Mesenchymal stem cell (in vitro differentiated cells and primary cell): ENCODE results near the gene BMI1.

Experiments
- DNase-seq: peaks from one replicate; pipeline ENCODE4 v3.0.0-alpha.2; 2013
- H2AFZ ChIP-seq: one replicate; pipeline ENCODE4 v1.6.1; 2013; ENCODE audit warnings: low read depth, mild to moderate bottlenecking, control low read depth, inconsistent platforms, low read length, moderate library complexity
- H2AK5ac ChIP-seq: 2 replicates; pipeline ENCODE4 v1.6.1; 2013; ENCODE audit warnings: low read length, moderate library complexity, mild to moderate bottlenecking, inconsistent platforms; ENCODE audit not compliant: severe bottlenecking
- H2BK120ac ChIP-seq: one replicate; pipeline ENCODE4 v1.6.1; 2013; ENCODE audit warnings: low read depth, mild to moderate bottlenecking, inconsistent platforms, low read length, moderate library complexity
- H2BK12ac ChIP-seq, 2 experiments: one replicate each; pipeline ENCODE4 v1.6.1; 2013; ENCODE audit warnings: inconsistent platforms in 2 of 2, low read length in 2 of 2, mild to moderate bottlenecking in 2 of 2, moderate library complexity in 2 of 2, control low read depth in 1 of 2
- H2BK15ac ChIP-seq: one replicate; pipeline ENCODE4 v1.6.1; 2013; ENCODE audit warnings: mild to moderate bottlenecking, low read depth, inconsistent platforms; ENCODE audit not compliant: poor library complexity, severe bottlenecking
- H2BK5ac ChIP-seq: 2 replicates; pipeline ENCODE4 v1.6.1; 2013; ENCODE audit warnings: low read depth, mild to moderate bottlenecking, low read length, control low read depth, inconsistent platforms; ENCODE audit not compliant: poor library complexity, severe bottlenecking
- H3K14ac ChIP-seq, 2 experiments: one replicate each; pipeline ENCODE4 v1.6.1; 2013; ENCODE audit warnings: inconsistent platforms in 2 of 2, low read length in 2 of 2, control low read depth in 1 of 2, mild to moderate bottlenecking in 1 of 2, moderate library complexity in 1 of 2
- H3K18ac ChIP-seq, 2 experiments: one replicate each; pipeline ENCODE4 v1.6.1; 2013; ENCODE audit warnings: inconsistent platforms in 2 of 2, low read length in 2 of 2, control low read depth in 1 of 2, low read depth in 1 of 2, mild to moderate bottlenecking in 1 of 2
- H3K23ac ChIP-seq, 2 experiments: one replicate each; pipeline ENCODE4 v1.6.1; 2013; ENCODE audit warnings: inconsistent platforms in 2 of 2, low read length in 2 of 2, mild to moderate bottlenecking in 2 of 2, moderate library complexity in 2 of 2, control low read depth in 1 of 2
- H3K27ac ChIP-seq: 2 replicates; pipeline ENCODE4 v1.5.1; 2013; ENCODE audit warnings: mild to moderate bottlenecking, moderate library complexity, low read length, control low read depth, inconsistent platforms; ENCODE audit not compliant: poor library complexity, severe bottlenecking
- H3K27me3 ChIP-seq, 2 experiments: 2 replicates each; pipeline versions ENCODE4 v1.6.1 to v1.7.0; 2013; ENCODE audit warnings: low read length in 2 of 2, mild to moderate bottlenecking in 2 of 2, moderate library complexity in 2 of 2, control low read depth in 1 of 2, inconsistent platforms in 1 of 2; ENCODE audit not compliant: control insufficient read depth in 1 of 2, insufficient read depth in 1 of 2
- H3K36me3 ChIP-seq, 2 experiments: 2 replicates each; pipeline versions ENCODE4 v1.6.1 to v1.7.0; 2013; ENCODE audit warnings: low read length in 2 of 2, control low read depth in 1 of 2, inconsistent platforms in 1 of 2, low read depth in 1 of 2, mild to moderate bottlenecking in 1 of 2; ENCODE audit not compliant: insufficient read depth in 2 of 2, control insufficient read depth in 1 of 2
- H3K4ac ChIP-seq, 2 experiments: one replicate each; pipeline ENCODE4 v1.6.1; 2013; ENCODE audit warnings: inconsistent platforms in 2 of 2, low read length in 2 of 2, mild to moderate bottlenecking in 2 of 2, moderate library complexity in 2 of 2, control low read depth in 1 of 2, low read depth in 1 of 2
- H3K4me1 ChIP-seq: 2 replicates; pipeline ENCODE4 v1.6.1; 2013; ENCODE audit warnings: low read depth, low read length, control low read depth; ENCODE audit not compliant: control insufficient read depth, insufficient read depth
- H3K4me2 ChIP-seq: 2 replicates; pipeline ENCODE4 v1.6.1; 2013; ENCODE audit warnings: low read length, mild to moderate bottlenecking, inconsistent platforms; ENCODE audit not compliant: poor library complexity, severe bottlenecking
- H3K4me3 ChIP-seq, 2 experiments: 2 replicates each; pipeline versions ENCODE4 v1.5.1 to v1.7.0; 2013; ENCODE audit warnings: low read length in 2 of 2, mild to moderate bottlenecking in 2 of 2, control low read depth in 1 of 2, low read depth in 1 of 2; ENCODE audit not compliant: insufficient read depth in 1 of 2
- H3K79me1 ChIP-seq: replicated peaks from 2 replicates; pipeline ENCODE4 v1.6.1; 2013; ENCODE audit warnings: mild to moderate bottlenecking, control low read depth, low read length, inconsistent platforms; ENCODE audit not compliant: poor library complexity, severe bottlenecking
- H3K9ac ChIP-seq: 2 replicates; pipeline ENCODE4 v1.7.0; 2013; ENCODE audit warnings: mild to moderate bottlenecking, low read length, moderate library complexity
- H3K9me3 ChIP-seq: 2 replicates; pipeline ENCODE4 v1.7.0; 2013; ENCODE audit warnings: mild to moderate bottlenecking, low read length; ENCODE audit not compliant: control insufficient read depth
- H4K8ac ChIP-seq: one replicate; pipeline ENCODE4 v1.6.1; 2013; ENCODE audit warnings: inconsistent platforms, mild to moderate bottlenecking, low read length, moderate library complexity
- H4K91ac ChIP-seq: one replicate; pipeline ENCODE4 v1.6.1; 2013; ENCODE audit warnings: mild to moderate bottlenecking, low read length, inconsistent platforms
- WGBS: methylation state at CpG from one replicate; pipeline ENCODE4 v1.1.7; 2013; ENCODE audit warnings: mixed read lengths; 5-methylcytosine and 5-hydroxymethylcytosine counted together

BMI1 gene

GRCh38 chr10:22365644-22366434, 44.9 kb downstream of the BMI1 start:
- Histone ChIP-seq H4K8ac (no peak overlapping the region), H2BK5ac (no peak overlapping the region), H3K4me2 (no peak overlapping the region), H3K4ac (no peak overlapping the region), H3K9me3 (no peaks in the 10 kb centered on the region), H3K9ac (no peak overlapping the region), H3K23ac (no peak overlapping the region), H4K91ac (no peak overlapping the region), H2AK5ac (no peak overlapping the region), H3K27ac (no peak overlapping the region), H2BK12ac (no peak overlapping the region), H3K27me3 (no peaks in the 10 kb centered on the region), H3K4me1 (no peaks in the 10 kb centered on the region), H3K36me3 (no peaks in the 10 kb centered on the region), H3K79me1 (no peaks in the 10 kb centered on the region), H3K14ac (no peak overlapping the region), H2AFZ (no peak overlapping the region), H2BK120ac (no peak overlapping the region), H3K4me3 (no peak overlapping the region), H2BK15ac (no peak overlapping the region), H3K18ac (no peak overlapping the region)
- DNase-seq = no peak
- 65% methylated on average over 2 of the region's 4 CpGs for WGBS

GRCh38 chr10:22366435-22366703, 45.5 kb downstream of the BMI1 start:
- no peak for DNase-seq
- Histone ChIP-seq H3K4me3 (no peak overlapping the region), H3K4ac (no peak overlapping the region), H3K14ac (no peak overlapping the region), H3K27ac (no peak overlapping the region), H3K4me2 (no peak overlapping the region), H3K79me1 (no peaks in the 10 kb centered on the region), H2AK5ac (no peak overlapping the region), H4K8ac (no peak overlapping the region), H3K9me3 (no peaks in the 10 kb centered on the region), H3K9ac (no peak overlapping the region), H2AFZ (no peak overlapping the region), H3K36me3 (no peaks in the 10 kb centered on the region), H2BK120ac (no peak overlapping the region), H2BK15ac (no peak overlapping the region), H2BK12ac (no peak overlapping the region), H2BK5ac (no peak overlapping the region), H3K23ac (no peak overlapping the region), H3K27me3 (no peaks in the 10 kb centered on the region), H4K91ac (no peak overlapping the region), H3K4me1 (no peaks in the 10 kb centered on the region), H3K18ac (no peak overlapping the region)

GRCh38 chr10:22366771-22367170, 45.9 kb downstream of the BMI1 start:
- Histone ChIP-seq H3K27ac (no peak overlapping the region), H3K4ac (no peak overlapping the region), H2AK5ac (no peak overlapping the region), H2BK15ac (no peak overlapping the region), H4K8ac (no peak overlapping the region), H2BK5ac (no peak overlapping the region), H3K79me1 (no peaks in the 10 kb centered on the region), H3K23ac (no peak overlapping the region), H2BK120ac (no peak overlapping the region), H2BK12ac (no peak overlapping the region), H3K27me3 (no peaks in the 10 kb centered on the region), H4K91ac (no peak overlapping the region), H3K9ac (no peak overlapping the region), H3K4me3 (no peak overlapping the region), H2AFZ (no peak overlapping the region), H3K36me3 (no peaks in the 10 kb centered on the region), H3K9me3 (no peaks in the 10 kb centered on the region), H3K4me2 (no peak overlapping the region), H3K18ac (no peak overlapping the region), H3K4me1 (no peaks in the 10 kb centered on the region), H3K14ac (no peak overlapping the region)
- WGBS = no CpG with 5 or more reads among the region's 2 CpGs
- DNase-seq = no peak

- no peak overlapping the region for H2BK120ac ChIP-seq
- H2BK12ac ChIP-seq = no peak overlapping the region
- H3K27me3 ChIP-seq = no peaks in the 10 kb centered on the region
These were observed 46.6 kb downstream of the BMI1 start for GRCh38 chr10:22367471-22367870.

More at GRCh38 chr10:22367471-22367870, 46.6 kb downstream of the BMI1 start:
- Histone ChIP-seq H2BK15ac (no peak overlapping the region), H3K79me1 (no peaks in the 10 kb centered on the region), H3K18ac (no peak overlapping the region), H2BK5ac (no peak overlapping the region), H3K9me3 (no peaks in the 10 kb centered on the region), H3K36me3 (no peaks in the 10 kb centered on the region), H2AFZ (no peak overlapping the region), H3K4me1 (no peaks in the 10 kb centered on the region), H3K27ac (no peak overlapping the region), H3K4me2 (no peak overlapping the region), H2AK5ac (no peak overlapping the region), H3K9ac (no peak overlapping the region), H3K23ac (no peak overlapping the region), H3K4me3 (no peak overlapping the region), H3K4ac (no peak overlapping the region), H4K8ac (no peak overlapping the region), H3K14ac (no peak overlapping the region), H4K91ac (no peak overlapping the region)
- no CpG with 5 or more reads among the region's 1 CpG for WGBS
- DNase-seq = no peak
